Measurements from ENCODE around the gene SRGAP3. TPM values are rescaled to one million over a fixed set of nuclear protein-coding genes. Genes with fewer than 3 reads are reported as not detected.

SRGAP3 gene
- total RNA-seq, result 0.29 and 0.98 TPM in 2 replicates

DNA sequence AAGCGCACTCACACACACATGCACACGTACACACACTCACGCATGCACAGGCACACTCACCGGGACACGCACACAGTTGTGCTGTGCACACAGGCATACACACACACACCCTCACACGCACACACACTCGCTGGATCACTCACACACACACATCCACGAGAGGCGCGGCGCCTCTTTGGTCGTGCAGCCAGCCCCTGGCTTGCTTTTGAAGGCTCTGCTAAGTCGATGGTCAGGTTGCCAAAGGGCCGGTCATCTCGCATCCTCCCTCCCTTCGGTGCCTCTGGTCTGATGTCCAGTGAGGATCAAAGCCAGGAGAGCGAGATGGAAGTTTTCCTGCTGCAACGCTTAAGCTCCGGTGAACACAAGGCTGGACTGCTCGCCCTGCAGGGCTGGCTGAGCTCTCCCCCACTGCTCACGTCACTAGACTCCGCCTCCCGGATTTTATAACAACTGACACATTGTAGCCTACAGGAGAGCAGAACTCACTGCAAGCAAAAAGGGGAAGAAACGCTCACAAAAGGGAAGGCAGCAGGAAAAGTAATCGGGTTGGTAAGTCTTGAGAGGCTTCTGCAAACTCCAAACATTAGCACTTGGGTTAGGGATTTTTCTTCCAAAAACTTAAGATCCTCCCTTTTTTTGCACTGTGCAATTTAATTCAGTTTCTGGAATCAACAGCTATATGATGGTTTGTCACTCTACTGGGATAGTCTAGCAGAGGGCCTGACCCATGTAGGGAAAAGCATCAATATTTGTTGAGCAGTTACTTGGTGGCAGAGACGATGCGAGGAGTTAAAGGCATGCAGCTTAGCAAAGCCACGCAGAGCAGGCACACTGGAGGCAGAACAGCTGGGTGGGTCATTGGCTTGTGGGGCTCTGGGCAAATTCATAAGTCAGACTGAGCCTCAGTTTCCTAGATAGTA is at the start of gene SRGAP3:
Gene SRGAP3, minus strand, starts transcription at position 374 of the 920 bp plus-strand sequence. CDS start 695 bp downstream, outside the sequence.

DNA sequence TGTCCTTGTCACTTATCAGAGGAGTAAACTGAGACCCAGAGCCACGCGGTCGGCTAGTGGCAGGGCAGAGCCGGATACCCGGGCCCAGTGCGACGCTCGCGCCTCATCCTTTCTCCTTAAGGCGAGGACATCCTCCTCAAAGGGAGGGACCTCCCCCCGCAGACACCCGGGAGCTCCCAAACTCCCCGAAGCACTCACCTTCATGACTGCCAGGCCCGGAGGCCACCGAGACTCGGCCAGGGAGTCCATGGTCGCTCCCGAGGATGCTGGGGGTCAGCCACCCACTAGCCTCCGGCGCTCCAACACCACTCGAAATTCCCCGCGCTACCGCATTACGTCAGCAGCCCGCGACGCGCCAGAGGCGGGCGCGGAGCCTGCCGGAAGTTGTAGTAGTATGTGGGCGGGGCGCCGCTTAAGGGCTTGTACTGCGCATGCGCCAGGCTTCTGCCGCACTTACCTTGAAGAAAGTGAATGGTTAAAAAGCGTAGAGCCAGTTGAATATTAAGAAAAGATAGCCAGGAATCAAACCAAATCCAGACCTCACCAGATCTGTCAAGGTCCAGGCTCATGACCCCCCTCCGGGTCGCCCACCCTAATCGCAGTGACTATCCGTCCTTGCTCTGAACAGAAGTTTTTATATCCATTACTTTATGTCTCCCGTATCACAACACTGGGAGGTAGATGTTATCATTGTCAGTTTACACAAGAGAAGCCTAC is 286.2 kb downstream of the SRGAP3 start, which contains the start of gene RAD18:
Gene RAD18, minus strand, starts transcription at position 336 of the 717 bp plus-strand sequence. Its CDS starts 87 bp downstream, at position 249.

Small RNAs within 50 kb of the gene (small RNA-seq; reads per million reads assigned to genes)
- gene RF00416, result not detected

Other genes starting within 250 kb of the SRGAP3 start
- gene THUMPD3, start 113.4 kb upstream of the SRGAP3 start, total RNA-seq, result 19.0 and 22.2 TPM in 2 replicates
- gene SETD5, start 148.0 kb upstream of the SRGAP3 start, total RNA-seq, result 124 and 130 TPM in 2 replicates